NCI-H2029 treated with DMSO at 0.1 percent for 48 hours (cell line): Measurements from ENCODE around the gene TXNRD2.
A peak's percentile ranks its signal among the peaks of the same experiment; 100 is the strongest.

Source experiments
- DNase-seq: peaks from one replicate; lab custom pipeline; 2025; lab: John Stamatoyannopoulos, UW

TXNRD2 gene

DNA sequence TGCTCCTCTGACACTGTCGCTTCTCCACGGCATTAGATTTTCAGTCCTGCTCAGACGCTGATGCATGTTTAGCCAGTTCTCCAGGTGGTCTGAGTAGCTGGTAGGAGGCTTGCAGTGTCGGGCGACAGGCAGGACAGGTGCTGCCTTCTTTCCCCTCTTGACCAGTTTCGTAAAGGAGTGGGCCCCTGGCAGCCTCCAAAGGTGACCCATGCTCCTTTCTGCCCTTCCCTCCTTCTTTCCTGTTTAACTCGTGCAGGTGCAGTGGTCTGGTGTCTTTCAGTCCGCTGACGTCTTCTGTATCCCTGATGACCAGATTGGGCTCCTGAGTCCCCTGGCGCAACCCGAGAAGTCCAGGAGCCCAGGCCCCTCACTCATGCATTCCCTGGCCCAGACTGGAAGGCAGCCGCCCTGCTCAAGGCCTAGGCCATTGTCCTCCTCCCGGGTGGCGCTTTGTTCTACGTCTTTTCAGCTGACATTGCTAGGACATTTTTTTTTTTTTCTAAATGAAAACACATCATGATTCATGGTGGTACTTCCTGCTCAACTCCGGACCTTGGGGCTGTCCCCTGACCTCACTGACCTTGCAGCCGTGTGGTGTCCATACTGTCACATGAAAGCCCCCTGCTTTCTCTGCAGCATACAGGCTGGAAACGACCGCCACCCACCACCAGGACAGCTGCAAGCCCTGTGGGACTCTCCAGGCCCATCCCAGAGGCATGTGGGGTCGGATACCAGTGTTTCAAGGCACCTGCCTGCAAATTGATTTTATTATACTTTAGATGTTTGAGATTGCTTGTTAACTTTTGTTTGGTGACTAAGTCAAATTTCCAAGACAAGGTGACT lies 25.5 kb upstream of the TXNRD2 start:
- no peak for DNase-seq

DNA sequence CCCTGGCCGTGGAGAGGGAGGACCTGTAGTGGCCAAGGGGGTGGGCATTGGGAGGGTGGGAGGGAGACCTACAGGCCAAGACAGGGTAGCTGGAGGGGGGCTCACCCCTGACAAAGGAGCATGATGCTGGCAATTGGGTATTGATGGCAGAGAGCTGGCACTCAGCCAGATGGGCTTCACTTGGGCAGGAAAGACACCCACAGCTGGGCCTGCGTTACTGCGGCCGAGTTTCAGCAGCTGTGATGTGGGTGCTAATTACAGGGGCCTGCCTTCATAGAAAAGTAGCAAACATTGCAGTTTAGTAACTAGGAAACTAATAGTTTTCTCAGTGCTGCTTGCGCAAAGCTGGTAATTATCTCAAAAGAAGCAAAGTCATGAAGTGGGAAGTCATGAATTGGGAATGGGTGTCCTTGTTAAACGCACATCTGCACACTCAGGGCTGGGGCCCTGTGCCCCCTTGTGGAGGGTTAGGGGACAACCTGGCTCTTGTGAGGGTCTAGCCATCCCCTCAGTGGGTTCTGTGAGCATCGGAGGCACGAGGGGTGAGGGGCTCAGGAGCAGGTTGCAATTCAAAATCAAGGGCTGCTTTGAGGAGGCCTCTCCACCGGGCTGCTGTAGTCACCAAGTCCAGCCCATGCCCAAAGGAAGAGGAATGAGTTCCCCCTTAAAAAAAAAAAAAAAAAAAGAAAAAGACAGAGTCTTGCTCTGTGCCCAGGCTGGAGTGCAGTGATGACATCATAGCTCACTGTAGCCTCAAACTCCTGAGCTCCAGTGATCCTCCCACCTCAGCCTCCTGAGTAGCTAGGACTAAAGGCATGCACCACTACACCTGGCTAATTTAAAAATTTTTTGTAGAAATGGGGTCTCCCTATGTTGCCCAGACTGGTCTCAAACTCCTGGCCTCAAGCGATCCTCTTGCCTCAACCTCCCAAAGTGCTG lies 24.4 kb upstream of the TXNRD2 start:
- DNase-seq = no peak

DNA sequence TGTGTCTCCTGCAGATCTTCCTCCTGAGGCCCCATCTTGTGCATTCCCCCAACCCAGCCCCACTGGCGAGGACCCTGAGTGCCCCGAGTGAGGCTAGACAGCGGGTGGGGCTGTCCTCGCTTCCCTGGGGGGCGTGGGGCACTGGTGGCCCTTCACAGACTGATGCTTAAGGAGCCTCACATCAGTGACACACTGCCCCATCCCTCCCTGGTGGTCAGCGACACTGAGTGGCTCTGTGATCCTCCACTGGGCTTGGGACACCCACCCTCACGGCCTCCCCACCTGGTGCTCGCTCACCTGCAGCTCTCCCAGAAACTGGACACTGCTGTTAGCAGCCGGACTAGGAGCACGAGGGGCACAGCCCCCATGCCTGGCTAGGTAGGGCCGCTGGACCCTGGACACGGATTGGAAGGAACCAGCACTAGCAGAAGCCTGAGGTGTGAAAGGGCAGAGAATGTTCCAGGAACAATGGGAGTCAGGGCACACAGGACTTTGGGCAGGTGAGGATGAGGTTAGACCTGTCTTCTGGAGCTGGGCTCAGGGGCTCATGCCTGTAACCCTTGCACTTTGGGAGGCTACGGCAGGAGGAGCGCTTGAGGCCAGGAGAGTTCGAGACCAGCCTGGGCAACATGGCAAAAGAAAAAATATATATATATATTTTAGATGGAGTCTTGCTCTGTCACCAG lies 23.2 kb upstream of the TXNRD2 start:
- no peak for DNase-seq

DNA sequence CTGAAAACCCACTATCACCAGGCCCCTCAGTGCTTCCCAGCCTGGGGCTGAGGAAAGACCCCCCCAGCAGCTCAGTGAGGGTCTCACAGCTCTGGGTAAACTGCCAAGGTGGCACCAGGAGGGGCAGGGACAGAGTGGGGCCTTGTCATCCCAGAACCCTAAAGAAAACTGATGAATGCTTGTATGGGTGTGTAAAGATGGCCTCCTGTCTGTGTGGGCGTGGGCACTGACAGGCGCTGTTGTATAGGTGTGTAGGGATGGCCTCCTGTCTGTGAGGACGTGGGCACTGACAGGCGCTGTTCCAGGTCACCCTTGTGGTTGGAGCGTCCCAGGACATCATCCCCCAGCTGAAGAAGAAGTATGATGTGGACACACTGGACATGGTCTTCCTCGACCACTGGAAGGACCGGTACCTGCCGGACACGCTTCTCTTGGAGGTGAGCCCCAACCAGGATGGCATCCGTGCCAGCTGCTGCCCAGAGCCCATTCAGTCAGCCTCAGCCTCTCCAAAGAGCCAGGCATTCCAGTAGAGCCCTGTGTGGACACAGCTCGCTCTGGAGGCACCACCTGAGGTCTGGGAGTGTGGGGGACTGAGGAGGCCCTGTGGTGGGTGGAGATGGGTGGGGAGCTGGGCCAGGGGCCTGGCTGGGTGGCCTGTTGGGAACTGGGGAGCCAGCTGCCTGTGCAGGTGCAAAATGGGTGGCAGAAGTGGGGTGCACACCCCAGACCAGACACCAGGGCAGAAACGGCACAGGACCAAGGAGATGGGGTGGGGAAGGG lies 22.4 kb upstream of the TXNRD2 start:
- DNase-seq = no peak

DNA sequence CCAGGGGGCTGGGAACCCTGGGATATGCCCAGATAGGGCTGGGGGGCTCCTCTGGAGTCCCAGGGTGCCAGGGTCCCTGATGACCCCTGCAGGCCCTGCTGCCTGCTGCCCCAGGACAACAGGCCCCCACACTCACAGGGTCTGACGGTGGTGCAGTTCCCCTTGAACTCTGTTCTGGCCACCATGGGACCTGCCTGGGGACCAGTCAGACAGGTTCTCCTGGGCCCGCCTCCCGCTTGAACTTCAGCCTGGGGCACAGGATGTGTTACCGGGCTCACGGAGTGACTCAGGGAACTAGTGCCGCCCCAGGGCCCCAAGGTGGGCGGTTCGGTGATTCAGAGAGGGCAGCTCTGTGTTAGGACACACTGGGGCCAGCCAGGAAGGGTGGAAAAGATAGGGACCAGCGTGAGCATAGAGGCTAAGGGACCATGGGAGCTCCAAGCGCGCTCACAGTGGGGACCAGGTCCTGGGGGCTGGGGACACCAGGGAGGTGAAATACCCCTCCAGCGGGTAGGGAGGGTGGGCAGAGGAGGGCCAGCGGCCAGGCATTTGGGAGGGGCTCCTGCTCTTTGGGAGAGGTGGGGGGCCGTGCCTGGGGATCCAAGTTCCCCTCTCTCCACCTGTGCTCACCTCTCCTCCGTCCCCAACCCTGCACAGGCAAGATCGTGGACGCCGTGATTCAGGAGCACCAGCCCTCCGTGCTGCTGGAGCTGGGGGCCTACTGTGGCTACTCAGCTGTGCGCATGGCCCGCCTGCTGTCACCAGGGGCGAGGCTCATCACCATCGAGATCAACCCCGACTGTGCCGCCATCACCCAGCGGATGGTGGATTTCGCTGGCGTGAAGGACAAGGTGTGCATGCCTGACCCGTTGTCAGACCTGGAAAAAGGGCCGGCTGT lies 21.5 kb upstream of the TXNRD2 start:
- no peak for DNase-seq

DNA sequence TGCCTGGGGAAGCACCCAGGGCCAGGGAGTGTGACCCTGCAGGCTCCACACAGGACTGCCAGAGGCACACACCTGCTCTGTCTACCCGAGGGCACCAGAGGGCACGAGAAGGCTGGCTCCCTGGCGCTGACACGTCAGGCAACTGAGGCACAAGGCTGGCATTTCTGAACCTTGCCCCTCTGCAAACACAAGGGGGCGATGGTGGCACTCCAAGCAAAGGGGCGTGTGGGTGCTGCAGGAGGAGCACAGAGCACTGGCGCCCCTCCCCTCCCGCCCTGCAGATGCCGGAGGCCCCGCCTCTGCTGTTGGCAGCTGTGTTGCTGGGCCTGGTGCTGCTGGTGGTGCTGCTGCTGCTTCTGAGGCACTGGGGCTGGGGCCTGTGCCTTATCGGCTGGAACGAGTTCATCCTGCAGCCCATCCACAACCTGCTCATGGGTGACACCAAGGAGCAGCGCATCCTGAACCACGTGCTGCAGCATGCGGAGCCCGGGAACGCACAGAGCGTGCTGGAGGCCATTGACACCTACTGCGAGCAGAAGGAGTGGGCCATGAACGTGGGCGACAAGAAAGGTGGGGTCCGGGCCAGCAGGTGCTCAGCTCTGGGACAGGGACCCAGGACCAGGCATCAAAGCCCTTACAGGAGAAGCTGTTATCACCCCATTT lies 20.8 kb upstream of the TXNRD2 start:
- DNase-seq = peak; percentile 19

DNA sequence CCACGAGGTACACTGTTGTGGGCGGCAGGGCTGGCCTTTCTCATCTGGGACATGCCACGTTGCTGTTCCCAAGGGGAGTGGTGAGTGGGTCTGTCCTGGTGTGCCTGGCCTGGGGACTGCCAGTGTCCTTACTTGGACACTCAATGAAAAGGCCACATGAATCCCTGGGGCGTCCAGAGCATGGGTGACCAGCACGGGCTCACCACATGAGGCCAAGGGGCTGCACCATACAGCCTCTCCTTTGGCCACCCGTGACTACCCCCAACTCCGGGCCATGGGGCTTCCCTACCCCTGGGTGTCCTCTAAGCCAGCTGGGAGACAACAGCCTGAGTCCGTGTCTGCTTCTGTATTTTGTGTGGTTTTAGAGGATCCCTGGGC lies 20.2 kb upstream of the TXNRD2 start:
- DNase-seq = no peak

DNA sequence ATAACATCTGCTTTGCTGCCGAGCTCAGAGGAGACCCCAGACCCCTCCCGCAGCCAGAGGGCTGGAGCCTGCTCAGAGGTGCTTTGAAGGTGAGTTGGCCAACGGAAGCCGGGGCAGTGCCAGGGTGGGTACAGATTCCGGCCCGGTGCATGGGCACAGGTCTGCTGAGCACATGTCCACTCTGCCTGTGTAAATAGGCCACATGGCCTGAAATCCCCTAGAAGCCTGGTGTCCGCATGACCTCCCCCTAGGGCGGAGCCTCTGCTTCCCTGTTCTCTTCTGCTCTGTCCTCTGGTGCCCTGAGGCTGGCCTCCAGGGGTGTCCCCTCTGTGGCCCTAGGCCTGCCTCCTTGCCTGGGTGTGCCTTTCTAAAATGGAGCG lies 19.6 kb upstream of the TXNRD2 start:
- no peak for DNase-seq

DNA sequence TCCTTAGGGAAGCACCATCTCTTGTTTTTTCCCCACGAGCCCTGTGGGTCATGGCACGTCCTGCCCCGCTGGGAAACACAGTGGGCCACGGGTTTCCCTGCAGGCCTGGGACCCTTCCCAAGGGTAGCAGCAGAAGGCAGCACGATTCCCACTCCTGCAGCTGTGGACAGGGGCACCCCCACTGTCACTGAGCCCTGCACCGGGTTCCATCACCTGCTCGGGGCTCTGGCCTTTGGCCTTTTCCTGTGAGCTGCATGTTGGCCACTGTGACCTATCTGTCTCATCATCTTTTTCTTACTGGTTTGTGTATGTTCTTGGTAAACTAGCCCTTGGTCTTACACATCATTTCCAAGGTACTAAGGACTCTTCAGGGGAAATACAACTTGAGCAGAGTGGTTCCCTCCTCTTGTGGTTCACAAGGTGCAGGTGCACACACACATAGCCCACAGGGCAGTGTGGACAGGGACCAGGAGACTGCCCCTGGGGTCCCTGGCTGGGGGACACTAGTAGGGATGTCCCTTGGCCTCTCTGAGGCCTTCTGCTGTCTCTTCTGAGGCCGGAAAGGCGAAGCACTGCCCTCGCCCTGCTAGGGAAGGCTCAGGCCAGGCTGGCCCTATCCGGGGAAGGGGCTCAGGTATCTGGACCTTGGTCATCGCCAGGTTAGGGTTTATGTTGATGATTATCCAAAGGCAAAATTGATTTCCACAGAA lies 19.0 kb upstream of the TXNRD2 start:
- no peak for DNase-seq

DNA sequence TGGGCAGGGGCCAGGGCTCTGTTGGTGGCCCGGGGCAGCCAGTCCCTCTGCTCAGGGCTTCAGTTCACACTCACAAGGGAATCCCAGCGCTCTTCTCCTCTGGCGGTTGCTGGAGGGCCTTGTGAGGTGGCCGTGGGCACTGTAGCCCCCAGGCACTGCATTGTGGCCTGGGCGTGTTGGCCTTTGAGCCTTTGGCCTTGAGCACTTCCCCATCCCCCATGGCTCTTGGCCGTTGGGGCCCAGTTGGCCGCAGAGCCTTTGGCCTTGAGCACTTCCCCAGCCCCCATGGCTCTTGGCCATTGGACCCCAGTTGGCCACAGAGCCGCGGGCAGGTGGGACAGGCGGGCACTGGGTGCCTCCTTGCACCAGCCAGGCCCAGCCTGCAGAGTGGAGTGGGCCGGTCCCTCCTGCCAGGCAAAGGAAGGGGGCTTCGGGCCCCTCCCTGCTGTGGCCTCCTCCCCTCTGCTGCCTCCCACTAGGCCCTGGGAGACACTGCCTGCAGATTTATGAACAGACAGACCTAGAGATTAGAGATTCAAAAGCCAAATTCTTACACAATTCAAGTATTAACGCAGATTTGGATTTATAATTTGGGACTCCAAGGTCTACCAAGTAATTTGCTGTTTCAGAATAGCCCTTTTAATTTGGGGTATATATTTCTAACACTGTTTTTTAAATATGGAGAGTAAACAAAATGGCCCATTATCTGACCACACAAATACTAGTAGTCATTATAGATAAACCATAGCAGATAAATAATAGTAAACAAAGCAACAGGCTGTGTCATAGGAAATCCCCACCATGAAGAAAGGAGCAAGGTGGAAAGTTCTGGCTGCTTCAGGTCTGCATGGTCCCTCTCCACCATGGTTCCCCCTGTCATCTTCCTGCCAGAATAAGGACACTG lies 18.2 kb upstream of the TXNRD2 start:
- no peak for DNase-seq

DNA sequence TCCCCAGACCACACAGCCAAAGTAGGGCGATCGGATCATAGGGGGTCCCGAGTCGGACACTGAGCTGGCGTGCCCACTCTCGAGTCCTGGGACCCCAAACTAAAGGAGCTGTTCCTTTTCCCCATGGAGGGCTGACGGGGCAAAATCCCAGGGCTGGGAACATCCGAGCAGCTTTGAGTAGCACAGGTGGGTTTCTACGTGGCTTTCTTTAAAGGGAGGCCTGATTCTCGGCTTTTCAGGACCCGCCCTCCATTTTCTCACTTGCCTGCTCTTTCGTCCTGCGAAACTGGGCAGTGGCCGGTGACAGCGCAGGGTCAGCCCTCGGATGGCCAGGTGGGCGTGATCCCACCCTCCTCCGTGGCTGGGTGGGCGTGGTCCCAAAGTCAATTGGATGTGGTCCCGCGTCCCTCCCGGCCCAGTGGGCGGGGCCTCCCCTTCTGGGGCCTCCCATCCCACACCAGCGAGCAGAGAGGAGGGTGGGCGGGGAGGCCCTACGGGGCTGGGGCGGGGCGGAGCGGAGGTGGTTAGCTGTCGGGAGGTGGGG lies 17.5 kb upstream of the TXNRD2 start:
- no peak for DNase-seq

DNA sequence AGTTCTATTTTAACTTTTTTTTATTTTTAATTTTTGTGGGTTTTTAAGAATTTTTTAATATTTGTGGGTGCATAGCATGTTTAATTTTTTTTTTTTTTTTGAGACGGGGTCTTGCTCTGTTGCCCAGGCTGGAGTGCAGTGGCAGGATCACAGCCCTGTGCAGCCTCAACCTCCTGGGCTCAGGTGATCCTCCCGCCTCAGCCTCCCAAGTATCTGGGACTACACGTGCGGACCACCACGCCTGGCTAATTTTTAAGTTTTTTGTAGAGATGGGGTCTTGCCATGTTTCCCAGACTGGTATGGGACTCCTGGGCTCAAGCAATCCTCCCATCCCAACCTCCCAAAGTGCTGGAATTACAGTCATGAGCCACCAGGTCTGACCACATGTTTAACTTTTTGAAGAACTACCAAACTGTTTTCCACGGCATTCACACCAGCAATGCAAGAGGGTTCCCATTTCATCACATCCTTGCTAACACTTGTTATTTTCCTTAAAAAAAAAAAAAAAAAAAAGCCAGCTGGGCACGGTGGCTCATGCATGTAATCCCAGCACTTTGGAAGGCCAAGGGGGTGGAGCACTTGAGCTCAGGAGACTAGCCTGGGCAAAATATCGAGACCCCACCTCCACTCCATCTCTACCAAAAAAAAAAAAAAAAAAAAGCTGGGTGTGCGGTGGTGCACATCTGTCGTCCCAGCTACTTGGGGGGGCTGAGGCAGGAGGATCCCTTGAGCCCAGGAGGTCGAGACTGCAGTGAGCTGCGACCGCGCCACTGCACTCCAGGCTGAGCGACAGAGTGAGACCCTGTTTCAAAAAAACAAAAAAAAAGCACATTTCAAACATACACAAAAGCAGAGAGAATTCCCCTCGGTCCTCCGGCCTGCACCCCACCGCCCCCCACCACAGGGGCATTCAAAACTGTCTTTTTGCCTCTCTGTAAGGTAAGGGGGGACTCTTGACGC lies 16.7 kb upstream of the TXNRD2 start:
- no peak for DNase-seq

DNA sequence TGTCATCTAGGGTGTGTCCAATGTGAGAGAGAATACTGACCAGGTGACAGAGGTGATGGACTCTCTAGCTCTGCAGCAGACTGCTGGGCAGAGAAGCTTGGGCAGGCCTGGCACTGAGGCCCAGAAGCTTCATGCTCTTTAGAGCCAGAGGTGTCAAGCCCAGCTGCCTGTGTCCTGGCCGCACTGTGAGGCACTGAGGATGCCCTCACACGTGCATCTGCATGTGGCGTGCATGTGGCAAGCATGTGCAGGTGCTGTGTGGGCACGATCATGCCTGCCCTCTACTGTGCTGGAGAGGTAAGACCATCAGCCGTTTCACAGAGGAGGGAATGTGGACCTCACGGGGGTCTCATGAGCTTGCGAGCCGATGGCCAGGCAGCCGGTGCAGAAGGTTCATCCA lies 15.8 kb upstream of the TXNRD2 start:
- no peak for DNase-seq

DNA sequence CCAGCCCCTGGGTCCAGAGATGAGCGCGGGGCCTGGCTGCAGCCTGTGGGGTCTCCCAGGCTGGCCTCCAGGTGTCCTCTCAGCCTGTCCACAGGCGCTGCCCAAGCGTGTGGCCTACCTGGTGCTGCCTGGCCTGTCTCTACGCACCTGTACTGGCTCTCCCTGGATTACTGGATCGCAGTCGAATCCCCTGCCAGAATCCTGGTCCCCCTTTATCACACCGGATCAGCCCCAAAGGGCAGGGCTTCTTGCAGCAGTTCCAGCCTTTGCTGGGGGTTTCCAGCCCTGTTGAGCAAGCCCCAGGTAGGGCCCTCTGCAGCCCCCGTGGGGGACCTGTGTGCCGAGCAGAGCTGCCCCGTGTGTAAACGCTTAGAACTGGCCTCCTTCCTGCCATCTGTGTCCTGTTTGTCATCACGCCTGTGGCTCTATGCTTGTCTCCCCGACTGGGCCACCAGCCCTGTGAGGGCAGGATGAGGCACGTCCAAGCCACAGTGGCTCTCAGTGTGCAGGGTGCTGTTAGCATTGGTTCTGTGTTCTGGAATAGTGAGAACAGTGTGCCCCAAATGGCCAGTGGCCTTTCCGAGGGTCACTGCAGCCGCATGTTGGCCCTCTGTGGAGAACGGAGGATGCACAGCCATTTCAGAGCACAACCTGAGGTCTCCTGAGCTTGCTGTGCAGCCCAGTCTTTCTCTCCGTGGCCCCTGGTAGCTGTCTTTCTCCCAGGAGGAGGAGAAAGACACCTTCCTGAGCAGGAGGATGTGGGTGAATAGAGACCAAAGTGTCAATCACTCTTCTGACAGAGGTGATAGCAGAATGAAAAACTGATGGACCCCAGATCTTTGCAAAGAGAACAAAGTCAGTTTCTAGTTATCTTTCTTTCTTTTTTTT lies 13.9 kb upstream of the TXNRD2 start:
- DNase-seq = no peak

DNA sequence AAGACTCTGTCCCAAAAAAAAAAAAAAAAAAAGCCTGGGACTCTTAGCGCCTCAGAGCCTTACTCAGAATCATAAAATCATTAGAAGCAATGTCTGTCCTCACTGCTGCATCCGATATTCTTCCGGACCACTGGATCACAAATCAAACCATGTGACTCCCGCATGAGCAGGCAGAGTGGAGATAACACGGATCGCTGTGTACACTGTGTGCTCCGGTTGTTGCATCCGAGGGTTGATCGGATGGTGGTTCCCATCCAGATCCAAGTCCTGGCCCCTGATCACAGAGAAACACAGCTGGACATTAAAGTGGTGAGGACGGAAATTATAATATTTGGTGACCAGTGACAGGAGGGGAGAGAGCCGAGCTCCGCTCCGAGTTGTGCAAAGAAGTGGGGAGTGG lies 9.7 kb upstream of the TXNRD2 start:
- DNase-seq = no peak
